ENCODE results near the gene MIGA2. TPM values are rescaled to one million over a fixed set of nuclear protein-coding genes. Genes with fewer than 3 reads are reported as not detected.

MIGA2 gene
- total RNA-seq, 1 experiment from 2014 or later, result 23.7 TPM

GRCh38 chr9:129084087-129084486 is 47.7 kb downstream of the MIGA2 start (continued):
- TF ChIP-seq ELF1 (IDR thresholded peaks at IDR 0.05; ENCODE audit: borderline replicate concordance, low read depth), result no peak
- TF ChIP-seq JUND (IDR thresholded peaks at IDR 0.05), result no peak
- no peak for TF ChIP-seq ZBTB33 (IDR thresholded peaks at IDR 0.05; ENCODE audit: extremely low read depth, insufficient replicate concordance, low read length)

- intact Hi-C loops (cut with micrococcal nuclease), result no loop called here
- peaks cover 1% of the 10 kb centered on the region; the same call in 1 of the 2 replicates for H3K79me2 ChIP-seq (ENCODE audit: insufficient read depth, low read length)
- H2AFZ ChIP-seq (ENCODE audit: low read depth, low read length, poor library complexity, severe bottlenecking), result no peak overlapping the region
- no peaks in the 10 kb centered on the region for H3K9me2 ChIP-seq (ENCODE audit: insufficient read depth)
- ChIA-PET RAD21 (ENCODE audit: low non-redundant PET in 1 of 2, low total read pairs in 2 of 2, uncharacterized antibody in 2 of 2, unreplicated experiment in 2 of 2) (no interaction called here), CTCF (no interaction called here), POLR2A (no interaction called here)
- no peak overlapping the region for H3K9ac ChIP-seq (ENCODE audit: low read length)
- no peaks in the 10 kb centered on the region for H3K4me1 ChIP-seq (ENCODE audit: control insufficient read depth in 1 of 2, insufficient read depth in 2 of 2, low read length in 2 of 2)
- no TSS peak for BruUV-seq (replicated peaks)
- no peaks in the 10 kb centered on the region for H3K27me3 ChIP-seq (ENCODE audit: insufficient read depth, low read length)
- ATAC-seq (no peak), DNase-seq (ENCODE audit: low read depth, low spot score) (no peak)
- peaks cover 2 to 14% of the 10 kb centered on the region in 2 experiments; a peak in 3 of 4 replicates for H3K36me3 ChIP-seq (ENCODE audit: control insufficient read depth in 1 of 2, insufficient read depth in 2 of 2, low read length in 2 of 2)
- H3K27ac ChIP-seq (ENCODE audit: low read depth, low read length), result no peak overlapping the region
- H3K9me3 ChIP-seq (ENCODE audit: control insufficient read depth in 1 of 2, insufficient read depth in 1 of 2, low read depth in 1 of 2, low read length in 2 of 2), result no peaks in the 10 kb centered on the region
- H3K4me2 ChIP-seq (ENCODE audit: low read length), result no peak overlapping the region
- no peak for TF ChIP-seq SP1 (IDR thresholded peaks at IDR 0.05; ENCODE audit: low read depth)
- no peak for TF ChIP-seq SRF (IDR thresholded peaks at IDR 0.05; ENCODE audit: low read depth)
- no peak for TF ChIP-seq EGR1 (IDR thresholded peaks at IDR 0.05; ENCODE audit: low read depth)
- TF ChIP-seq YY1 (IDR thresholded peaks at IDR 0.05; ENCODE audit: extremely low read depth, insufficient replicate concordance, low read depth, low read length), result no peak
- no peak for TF ChIP-seq POLR2A (IDR thresholded peaks at IDR 0.05; ENCODE audit: borderline replicate concordance, extremely low read depth, insufficient read depth, insufficient read length)
- TF ChIP-seq SIN3A (IDR thresholded peaks at IDR 0.05; ENCODE audit: low read depth), result no peak
- TF ChIP-seq ZBTB33 (IDR thresholded peaks at IDR 0.05; ENCODE audit: extremely low read depth, insufficient replicate concordance, low read length), result no peak
- TF ChIP-seq ZNF274 (IDR thresholded peaks at IDR 0.05; ENCODE audit: low read depth, low read length), result no peak
- no peak for TF ChIP-seq CTCF (IDR thresholded peaks at IDR 0.05 in 2 of 3, conservative IDR thresholded peaks at IDR 0.05 in 1 of 3; ENCODE audit: borderline replicate concordance in 1 of 3, insufficient read depth in 1 of 3, low read depth in 2 of 3, low read length in 2 of 3)
- TF ChIP-seq TCF7L2 (IDR thresholded peaks at IDR 0.05; ENCODE audit: borderline replicate concordance, extremely low read depth, insufficient read depth, insufficient read length), result no peak
- no peak for TF ChIP-seq ATF3 (IDR thresholded peaks at IDR 0.05)
- no peak overlapping the region for H3K4me3 ChIP-seq (replicated peaks in 1 of 2; ENCODE audit: low read depth in 1 of 2, low read length in 2 of 2)
- no peaks in the 10 kb centered on the region for H4K20me1 ChIP-seq (ENCODE audit: insufficient read depth)
These were observed 52.8 kb downstream of the MIGA2 start for GRCh38 chr9:129089246-129089645.
